ENCODE measurements around the gene HAPSTR1.

GRCh38 chr16:9081843-9082242 is 9.6 kb upstream of the HAPSTR1 start:
- TF ChIP-seq CTCF (conservative IDR thresholded peaks at IDR 0.05) (no peak), EZH2 (IDR thresholded peaks at IDR 0.05; ENCODE audit: low read depth) (no peak)

Measured in PC-9 (cell line).